ENCODE data around the gene LIPT1. TPM values are rescaled to one million over a fixed set of nuclear protein-coding genes. Genes with fewer than 3 reads are reported as not detected.
A peak's percentile ranks its signal among the peaks of the same experiment; 100 is the strongest.

Gene LIPT1
- total RNA-seq, 2 donors from 2014 or later = 8.0 to 12.2 TPM

DNA sequence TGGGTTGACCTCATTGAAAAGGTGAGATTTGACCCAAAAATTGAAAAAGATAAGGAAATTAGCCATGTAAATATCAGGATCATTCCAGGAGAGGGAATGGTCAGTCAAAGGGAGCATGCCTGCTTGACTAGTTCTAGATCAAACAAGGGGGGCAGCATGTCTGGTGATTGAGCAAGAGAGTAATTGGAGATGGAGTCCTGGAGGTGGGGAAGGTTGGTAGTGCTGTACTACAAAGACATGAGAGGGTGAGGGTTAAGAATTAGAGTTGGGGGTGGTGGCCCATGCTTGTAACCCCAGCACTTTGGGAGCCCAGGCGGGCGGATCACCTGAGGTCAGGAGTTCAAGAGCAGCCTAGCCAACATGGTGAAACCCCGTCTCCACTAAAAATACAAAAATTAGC is 28.3 kb downstream of the LIPT1 start:
- no peaks in the 10 kb centered on the region for H3K9me3 Mint-ChIP-seq
- no peak for DNase-seq

DNA sequence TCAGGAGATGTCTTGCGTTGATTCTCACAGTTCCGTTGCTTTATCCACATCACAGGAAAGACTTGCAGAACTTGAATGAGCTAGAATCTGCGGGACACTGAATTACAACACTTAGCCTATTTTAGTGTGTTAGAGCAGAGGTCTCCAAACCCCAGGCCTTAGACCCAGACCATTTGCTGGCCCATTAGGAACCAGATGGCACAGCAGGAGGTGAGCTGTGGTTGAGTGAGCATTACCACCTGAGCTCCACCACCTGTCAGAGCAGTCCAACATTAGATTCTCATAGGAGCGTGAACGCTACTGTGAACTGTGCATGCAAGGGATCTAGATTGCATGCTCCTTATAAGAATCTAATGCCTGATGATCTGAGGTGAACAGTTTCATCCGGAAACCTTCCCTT is 30.0 kb downstream of the LIPT1 start:
- Mint-ChIP-seq H3K9me3 (no peaks in the 10 kb centered on the region), H3K4me1 (peaks cover 5% of the 10 kb centered on the region), H3K4me3 (no peak overlapping the region), H3K27ac (no peak overlapping the region), H3K27me3 (ENCODE audit: insufficient read depth) (no peaks in the 10 kb centered on the region), H3K36me3 (ENCODE audit: low read depth) (peaks cover 28% of the 10 kb centered on the region)
- no peak for DNase-seq
- no peaks in the 10 kb centered on the region for H3K27me3 ChIP-seq (ENCODE audit: control insufficient read depth, insufficient read depth, low read length, poor library complexity, severe bottlenecking)
- TF ChIP-seq, protein P1, sequence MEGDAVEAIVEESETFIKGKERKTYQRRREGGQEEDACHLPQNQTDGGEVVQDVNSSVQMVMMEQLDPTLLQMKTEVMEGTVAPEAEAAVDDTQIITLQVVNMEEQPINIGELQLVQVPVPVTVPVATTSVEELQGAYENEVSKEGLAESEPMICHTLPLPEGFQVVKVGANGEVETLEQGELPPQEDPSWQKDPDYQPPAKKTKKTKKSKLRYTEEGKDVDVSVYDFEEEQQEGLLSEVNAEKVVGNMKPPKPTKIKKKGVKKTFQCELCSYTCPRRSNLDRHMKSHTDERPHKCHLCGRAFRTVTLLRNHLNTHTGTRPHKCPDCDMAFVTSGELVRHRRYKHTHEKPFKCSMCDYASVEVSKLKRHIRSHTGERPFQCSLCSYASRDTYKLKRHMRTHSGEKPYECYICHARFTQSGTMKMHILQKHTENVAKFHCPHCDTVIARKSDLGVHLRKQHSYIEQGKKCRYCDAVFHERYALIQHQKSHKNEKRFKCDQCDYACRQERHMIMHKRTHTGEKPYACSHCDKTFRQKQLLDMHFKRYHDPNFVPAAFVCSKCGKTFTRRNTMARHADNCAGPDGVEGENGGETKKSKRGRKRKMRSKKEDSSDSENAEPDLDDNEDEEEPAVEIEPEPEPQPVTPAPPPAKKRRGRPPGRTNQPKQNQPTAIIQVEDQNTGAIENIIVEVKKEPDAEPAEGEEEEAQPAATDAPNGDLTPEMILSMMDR (conservative IDR thresholded peaks at IDR 0.05) = no peak
- H3K36me3 ChIP-seq (ENCODE audit: control insufficient read depth, insufficient read depth, low read length) = peaks cover 29% of the 10 kb centered on the region
- no peak overlapping the region for H3K27ac ChIP-seq (ENCODE audit: low read depth, low read length)
- H3K4me1 ChIP-seq (ENCODE audit: control insufficient read depth, insufficient read depth, low read length) = no peaks in the 10 kb centered on the region
- no peaks in the 10 kb centered on the region for H3K9me3 ChIP-seq (ENCODE audit: control insufficient read depth, low read length)
- no peak overlapping the region for H3K4me3 ChIP-seq (ENCODE audit: low read length)
- WGBS, 2 experiments (ENCODE audit: insufficient coverage in 1 of 2, insufficient read length in 1 of 2) = 76 to 77% methylated on average over 5 to 6 of the region's 6 CpGs
- no peak overlapping the region for H3K9ac ChIP-seq (ENCODE audit: extremely low read depth, low read length, poor library complexity, severe bottlenecking)

More for the DNA sequence above, 28.3 kb downstream of the LIPT1 start:
- Mint-ChIP-seq H3K27me3 (ENCODE audit: insufficient read depth) (no peaks in the 10 kb centered on the region), H3K4me1 (peaks cover 10% of the 10 kb centered on the region), H3K27ac (no peak overlapping the region), H3K36me3 (ENCODE audit: low read depth) (peaks cover 16% of the 10 kb centered on the region), H3K4me3 (no peak overlapping the region)
- TF ChIP-seq, protein P1 (conservative IDR thresholded peaks at IDR 0.05) = no peak
- Histone ChIP-seq H3K36me3 (ENCODE audit: control insufficient read depth, insufficient read depth, low read length) (peaks cover 22% of the 10 kb centered on the region), H3K9ac (ENCODE audit: extremely low read depth, low read length, poor library complexity, severe bottlenecking) (no peak overlapping the region), H3K9me3 (ENCODE audit: control insufficient read depth, low read length) (no peaks in the 10 kb centered on the region), H3K27me3 (ENCODE audit: control insufficient read depth, insufficient read depth, low read length, poor library complexity, severe bottlenecking) (no peaks in the 10 kb centered on the region), H3K27ac (ENCODE audit: low read depth, low read length) (no peak overlapping the region), H3K4me1 (ENCODE audit: control insufficient read depth, insufficient read depth, low read length) (no peaks in the 10 kb centered on the region), H3K4me3 (ENCODE audit: low read length) (peak overlapping the region; percentile 59)
- WGBS, 2 experiments (ENCODE audit: insufficient coverage in 1 of 2, insufficient read length in 1 of 2) = 73 to 97% methylated on average over 2 to 3 of the region's 3 CpGs

DNA sequence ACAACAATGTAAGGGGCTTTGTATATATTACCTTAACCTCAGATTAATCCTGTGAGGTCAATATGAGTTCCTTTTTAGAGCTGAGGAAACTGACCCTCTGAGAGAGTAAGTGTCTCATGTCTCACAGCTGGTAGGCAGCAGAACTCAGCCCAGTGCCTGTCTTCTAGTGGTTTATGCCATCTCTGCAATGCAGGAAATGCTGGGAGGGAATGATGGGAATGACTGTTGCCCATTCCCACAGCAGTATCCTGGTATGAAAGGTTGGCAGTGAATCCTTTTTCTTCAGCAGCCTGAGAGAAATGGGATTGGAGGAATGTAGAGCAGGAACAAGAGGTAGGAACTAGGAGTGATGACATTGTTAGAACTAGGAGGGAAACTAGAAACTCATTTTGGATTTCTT is 32.2 kb downstream of the LIPT1 start:
- H3K9me3 Mint-ChIP-seq = peaks cover 3% of the 10 kb centered on the region
- Histone ChIP-seq H3K4me3 (ENCODE audit: low read length) (no peak overlapping the region), H3K9me3 (ENCODE audit: control insufficient read depth, low read length) (peaks cover 7% of the 10 kb centered on the region), H3K9ac (ENCODE audit: extremely low read depth, low read length, poor library complexity, severe bottlenecking) (no peak overlapping the region), H3K27ac (ENCODE audit: low read depth, low read length) (no peak overlapping the region), H3K4me1 (ENCODE audit: control insufficient read depth, insufficient read depth, low read length) (no peaks in the 10 kb centered on the region), H3K27me3 (ENCODE audit: control insufficient read depth, insufficient read depth, low read length, poor library complexity, severe bottlenecking) (no peaks in the 10 kb centered on the region), H3K36me3 (ENCODE audit: control insufficient read depth, insufficient read depth, low read length) (peaks cover 41% of the 10 kb centered on the region)
- H3K4me3 Mint-ChIP-seq = no peak overlapping the region
- peaks cover 49% of the 10 kb centered on the region for H3K36me3 Mint-ChIP-seq (ENCODE audit: low read depth)
- peak overlapping the region; percentile 9 for H3K27ac Mint-ChIP-seq
- H3K4me1 Mint-ChIP-seq = peaks cover 3% of the 10 kb centered on the region
- no peaks in the 10 kb centered on the region for H3K27me3 Mint-ChIP-seq (ENCODE audit: insufficient read depth)
- DNase-seq = no peak
- TF ChIP-seq, protein P1 (conservative IDR thresholded peaks at IDR 0.05) = no peak

Data from endodermal cell (in vitro differentiated cells).